H54 (cell line): Measurements from ENCODE around the gene CENPS.
"Not testable (repeated sequence)": the region's sequence is repeated elsewhere in the genome, so short reads cannot be mapped to it uniquely, and the experiment has no call there.

ENCODE experiments used
- DNase-seq: peaks from one replicate; pipeline ENCODE4 v3.0.0; 2011; ENCODE audit warnings: low spot score, mixed read lengths; ENCODE audit not compliant: insufficient read length
- FAIRE-seq: peaks from 3 replicates; lab custom pipeline; 2011; peaks lifted over from hg19 to GRCh38; lab: Jason Lieb, UNC
- POLR2A ChIP-seq: IDR thresholded peaks from 2 replicates; pipeline ENCODE4 v1.6.1; 2011; ENCODE audit warnings: low read depth, mild to moderate bottlenecking, low read length

Gene CENPS

GRCh38 chr1:10450156-10450814 lies 20.1 kb downstream of the CENPS start:
- no peak for TF ChIP-seq POLR2A
- FAIRE-seq (no peak), DNase-seq (no peak)

GRCh38 chr1:10450836-10451235 lies 20.6 kb downstream of the CENPS start:
- FAIRE-seq (no peak), DNase-seq (no peak)
- no peak for TF ChIP-seq POLR2A

- FAIRE-seq = no peak
- TF ChIP-seq POLR2A = no peak
Measured at GRCh38 chr1:10451287-10451686, 21.1 kb downstream of the CENPS start.

GRCh38 chr1:10456048-10456447 lies 25.8 kb downstream of the CENPS start:
- FAIRE-seq (no peak), DNase-seq (no peak)
- no peak for TF ChIP-seq POLR2A

More at GRCh38 chr1:10451287-10451686, 21.1 kb downstream of the CENPS start:
- DNase-seq = no peak

- DNase-seq (no peak), FAIRE-seq (no peak)
- no peak for TF ChIP-seq POLR2A
Measured at GRCh38 chr1:10456661-10457060, 26.4 kb downstream of the CENPS start.

- FAIRE-seq, DNase-seq: not testable (repeated sequence)
Measured at GRCh38 chr1:10457462-10457861, 27.2 kb downstream of the CENPS start.

GRCh38 chr1:10457875-10458274 lies 27.6 kb downstream of the CENPS start:
- TF ChIP-seq POLR2A = no peak
- DNase-seq = no peak
- no peak for FAIRE-seq

GRCh38 chr1:10459184-10459583 lies 29.0 kb downstream of the CENPS start:
- DNase-seq (peak; percentile 40), FAIRE-seq (peak; percentile 15)
- no peak for TF ChIP-seq POLR2A

- no peak for FAIRE-seq
- DNase-seq = no peak
- no peak for TF ChIP-seq POLR2A
Measured at GRCh38 chr1:10467078-10467477, 36.8 kb downstream of the CENPS start.

- DNase-seq (no peak), FAIRE-seq (no peak)
- TF ChIP-seq POLR2A = no peak
Measured at GRCh38 chr1:10470043-10470442, 39.8 kb downstream of the CENPS start.

- DNase-seq (no peak), FAIRE-seq (no peak)
- no peak for TF ChIP-seq POLR2A
Measured at GRCh38 chr1:10471411-10472219, 41.4 kb downstream of the CENPS start.

GRCh38 chr1:10472220-10473144 lies 42.2 kb downstream of the CENPS start, which contains the start of gene DFFA:
DFFA (minus strand) TSS chr1:10472529; CDS start chr1:10472458, 71 bp downstream.
- peak; percentile 44; the same call in 1 of the 2 replicates for TF ChIP-seq POLR2A
- peak; percentile 91 for FAIRE-seq
- DNase-seq = peak; percentile 72

GRCh38 chr1:10473145-10473765 lies 43.0 kb downstream of the CENPS start:
- no peak for DNase-seq
- no peak for TF ChIP-seq POLR2A
- FAIRE-seq = no peak

- FAIRE-seq, DNase-seq: not testable (repeated sequence)
Measured at GRCh38 chr1:10474309-10474612, 44.0 kb downstream of the CENPS start.
